Stimulated activated naive CD8-positive, alpha-beta T cell treated with anti-CD3 and anti-CD28 coated beads, Interleukin-15, Interleukin-2, amounts not matched to agents 100 ng/mL and 50 ng/mL, for 24 hours (primary cell): ENCODE data around the gene SLC10A1.
"Not testable (repeated sequence)": the region's sequence is repeated elsewhere in the genome, so short reads cannot be mapped to it uniquely, and the experiment has no call there.

ENCODE experiments used
- H3K27ac Mint-ChIP-seq: one replicate; pipeline ENCODE4 v1.8.0; 2021; ENCODE audit warnings: mild to moderate bottlenecking, mixed read lengths
- H3K27me3 Mint-ChIP-seq: one replicate; pipeline ENCODE4 v1.8.0; 2021; ENCODE audit warnings: mixed read lengths
- H3K36me3 Mint-ChIP-seq: one replicate; pipeline ENCODE4 v1.8.0; 2021; ENCODE audit warnings: low read depth, mixed read lengths
- H3K4me1 Mint-ChIP-seq: one replicate; pipeline ENCODE4 v1.8.0; 2021; ENCODE audit warnings: low read depth, mixed read lengths
- H3K4me3 Mint-ChIP-seq: one replicate; pipeline ENCODE4 v1.8.0; 2021; ENCODE audit warnings: mild to moderate bottlenecking, mixed read lengths
- H3K9me3 Mint-ChIP-seq: one replicate; pipeline ENCODE4 v1.8.0; 2021; ENCODE audit warnings: mixed read lengths

SLC10A1 gene

DNA sequence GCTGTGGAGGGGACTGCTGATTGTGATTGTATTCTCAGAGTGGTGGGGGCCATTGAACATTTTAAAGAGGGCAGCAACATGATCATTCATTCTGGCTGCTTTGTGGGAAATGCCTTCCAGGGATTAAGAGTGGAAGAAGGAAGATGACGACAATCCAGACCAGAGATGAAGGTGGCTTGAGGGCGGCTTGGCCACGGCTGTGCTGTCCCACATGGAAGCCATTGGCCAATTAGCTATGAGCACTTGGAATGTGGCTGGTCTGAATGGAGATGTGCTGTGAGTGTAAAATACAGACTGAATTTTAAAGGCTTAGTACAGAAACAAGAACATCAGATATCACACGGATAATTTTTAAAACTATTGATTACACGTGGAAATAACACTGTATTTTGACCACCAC lies 19.2 kb upstream of the SLC10A1 start:
- Mint-ChIP-seq H3K27ac (no peak overlapping the region), H3K4me1 (no peaks in the 10 kb centered on the region), H3K27me3 (peaks cover 3% of the 10 kb centered on the region), H3K9me3 (no peaks in the 10 kb centered on the region), H3K4me3 (no peak overlapping the region), H3K36me3 (no peaks in the 10 kb centered on the region)

- Mint-ChIP-seq H3K4me3 (no peak overlapping the region), H3K36me3 (no peaks in the 10 kb centered on the region), H3K27me3 (peaks cover 3% of the 10 kb centered on the region), H3K27ac (no peak overlapping the region), H3K4me1 (no peaks in the 10 kb centered on the region), H3K9me3 (no peaks in the 10 kb centered on the region)
Measured at GRCh38 chr14:69815556-69815955, 18.5 kb upstream of the SLC10A1 start.

DNA sequence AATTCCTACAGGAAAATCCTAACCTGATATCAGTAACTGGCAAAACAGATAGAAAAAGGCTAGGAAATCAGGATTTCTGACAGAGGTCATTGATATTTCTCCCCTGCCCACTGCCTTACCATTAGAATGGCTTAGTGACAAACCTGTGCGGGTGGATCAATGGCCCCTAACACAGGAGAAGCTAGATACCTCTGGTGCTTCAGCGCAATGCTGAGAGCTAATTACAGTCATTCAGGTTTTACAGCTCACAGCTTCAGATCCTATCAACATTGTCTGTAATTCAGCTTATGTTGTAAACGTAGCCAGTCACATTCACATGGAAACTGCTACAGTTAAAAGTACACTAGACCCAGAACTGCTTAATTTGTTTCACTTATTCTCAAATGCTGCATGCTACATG lies 17.4 kb upstream of the SLC10A1 start:
- H3K4me1 Mint-ChIP-seq, result no peaks in the 10 kb centered on the region
- H3K36me3 Mint-ChIP-seq, result no peaks in the 10 kb centered on the region
- H3K27me3 Mint-ChIP-seq, result peaks cover 3% of the 10 kb centered on the region
- H3K9me3 Mint-ChIP-seq, result no peaks in the 10 kb centered on the region
- no peak overlapping the region for H3K27ac Mint-ChIP-seq
- H3K4me3 Mint-ChIP-seq, result no peak overlapping the region

- not testable (repeated sequence) for H3K36me3 Mint-ChIP-seq
Measured at GRCh38 chr14:69813346-69813745, 16.3 kb upstream of the SLC10A1 start.

DNA sequence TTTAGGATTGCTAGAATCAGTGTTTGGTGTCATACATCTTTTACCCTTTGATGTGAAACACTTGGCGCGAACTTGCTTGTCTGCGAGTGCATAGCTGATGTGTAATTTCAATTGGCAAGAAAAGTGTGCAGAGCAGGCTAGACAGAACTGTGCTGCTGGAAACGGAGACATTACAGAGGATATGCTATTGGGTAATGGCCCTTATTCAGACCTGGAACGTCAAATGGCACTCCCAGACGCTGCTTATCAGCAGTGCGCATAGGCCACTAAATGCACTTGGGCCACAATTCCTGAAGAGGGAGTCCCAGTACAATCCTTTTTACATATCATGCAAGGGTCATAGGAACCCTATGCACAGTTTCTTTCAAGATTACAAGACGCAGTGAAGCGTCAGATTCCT lies 15.7 kb upstream of the SLC10A1 start:
- no peak overlapping the region for H3K4me3 Mint-ChIP-seq
- H3K4me1 Mint-ChIP-seq, result no peaks in the 10 kb centered on the region
- H3K36me3 Mint-ChIP-seq, result no peaks in the 10 kb centered on the region
- no peaks in the 10 kb centered on the region for H3K27me3 Mint-ChIP-seq
- H3K9me3 Mint-ChIP-seq, result no peaks in the 10 kb centered on the region
- H3K27ac Mint-ChIP-seq, result no peak overlapping the region

More at GRCh38 chr14:69813346-69813745, 16.3 kb upstream of the SLC10A1 start:
- H3K27me3 Mint-ChIP-seq, H3K4me3 Mint-ChIP-seq, H3K9me3 Mint-ChIP-seq, H3K4me1 Mint-ChIP-seq, H3K27ac Mint-ChIP-seq: not testable (repeated sequence)

GRCh38 chr14:69811868-69812252 lies 14.8 kb upstream of the SLC10A1 start:
- H3K27me3 Mint-ChIP-seq, result no peaks in the 10 kb centered on the region
- no peaks in the 10 kb centered on the region for H3K9me3 Mint-ChIP-seq
- no peaks in the 10 kb centered on the region for H3K36me3 Mint-ChIP-seq
- no peak overlapping the region for H3K27ac Mint-ChIP-seq
- no peak overlapping the region for H3K4me3 Mint-ChIP-seq
- H3K4me1 Mint-ChIP-seq, result no peaks in the 10 kb centered on the region

DNA sequence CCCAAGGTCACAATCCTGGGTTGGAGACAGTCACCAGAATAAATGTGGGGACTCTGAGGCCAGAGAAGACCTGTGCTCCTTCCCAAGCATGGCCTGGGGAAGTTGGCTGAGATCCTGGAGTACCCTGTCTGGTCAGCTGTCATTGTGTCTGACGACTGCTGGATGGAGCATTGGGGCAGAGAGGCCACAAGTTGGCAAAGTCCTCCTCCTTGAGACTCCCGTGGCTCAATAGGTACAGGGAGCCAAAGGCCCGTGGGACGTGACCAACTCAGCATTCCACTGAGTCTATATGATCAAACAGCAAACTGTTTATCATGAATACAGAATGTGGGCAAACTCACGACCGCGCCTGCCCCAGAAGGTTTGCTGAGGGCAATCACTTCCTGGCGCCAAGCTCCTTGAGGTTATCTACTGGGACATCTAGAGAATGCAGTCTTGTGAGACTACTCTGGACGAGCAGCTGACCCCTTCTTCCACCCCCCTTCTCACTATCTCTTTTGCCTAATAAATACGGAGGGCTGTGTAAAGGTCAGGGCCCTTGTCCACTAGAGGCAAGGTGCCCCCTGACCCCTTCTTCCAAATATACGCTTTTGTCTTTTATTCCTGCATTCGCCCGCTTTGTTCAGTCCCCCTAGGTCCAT lies 14.3 kb upstream of the SLC10A1 start:
- H3K27ac Mint-ChIP-seq, result no peak overlapping the region
- no peaks in the 10 kb centered on the region for H3K36me3 Mint-ChIP-seq
- H3K4me3 Mint-ChIP-seq, result no peak overlapping the region
- no peaks in the 10 kb centered on the region for H3K4me1 Mint-ChIP-seq
- H3K27me3 Mint-ChIP-seq, result no peaks in the 10 kb centered on the region
- H3K9me3 Mint-ChIP-seq, result no peaks in the 10 kb centered on the region

DNA sequence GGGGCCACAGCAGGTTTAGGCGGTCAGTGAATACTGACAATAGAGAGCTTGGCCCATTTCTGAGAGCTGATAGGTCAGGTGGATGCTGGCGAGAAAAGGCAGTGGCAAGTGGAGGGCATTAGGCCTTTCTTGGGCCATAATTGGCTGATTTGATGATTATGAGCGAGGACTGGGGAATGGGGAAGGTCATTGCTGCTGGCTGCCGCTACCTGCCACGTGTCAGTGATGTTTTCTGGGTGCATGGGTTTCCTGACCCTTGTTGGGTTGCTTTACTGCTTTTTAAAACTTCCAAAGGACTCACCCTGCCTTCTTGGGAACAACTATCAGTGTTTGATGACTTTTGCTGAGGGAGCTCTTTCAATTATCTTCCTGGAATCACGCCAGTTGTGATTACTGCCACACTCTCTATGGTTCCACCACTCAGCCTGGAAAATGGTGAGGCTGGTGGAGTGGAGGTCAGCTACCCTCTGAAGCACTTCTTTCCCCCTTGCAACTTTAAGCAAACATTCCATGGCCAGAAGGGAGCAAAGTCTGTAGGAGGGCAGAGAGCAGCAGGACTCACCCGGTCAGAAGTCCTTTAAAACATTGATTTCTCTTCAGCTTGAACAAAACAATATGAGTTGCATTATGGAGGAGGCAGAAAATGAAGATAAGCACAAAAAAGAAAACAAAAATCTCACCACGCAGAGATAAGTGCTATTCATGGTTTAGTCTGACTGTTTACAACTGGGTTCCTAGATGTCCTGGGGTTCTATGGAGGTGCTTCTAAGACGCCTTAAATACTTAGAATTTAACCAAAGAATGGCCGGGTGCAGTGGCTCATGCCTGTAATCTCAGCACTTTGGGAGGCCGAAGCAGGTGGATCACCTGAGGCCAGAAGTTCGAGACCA lies 12.1 kb upstream of the SLC10A1 start:
- no peaks in the 10 kb centered on the region for H3K36me3 Mint-ChIP-seq
- no peak overlapping the region for H3K27ac Mint-ChIP-seq
- H3K4me3 Mint-ChIP-seq, result no peak overlapping the region
- H3K27me3 Mint-ChIP-seq, result no peaks in the 10 kb centered on the region
- no peaks in the 10 kb centered on the region for H3K4me1 Mint-ChIP-seq
- no peaks in the 10 kb centered on the region for H3K9me3 Mint-ChIP-seq

- Mint-ChIP-seq H3K4me3 (no peak overlapping the region), H3K27ac (no peak overlapping the region), H3K27me3 (peaks cover 3% of the 10 kb centered on the region), H3K9me3 (no peaks in the 10 kb centered on the region), H3K36me3 (no peaks in the 10 kb centered on the region), H3K4me1 (no peaks in the 10 kb centered on the region)
Measured at GRCh38 chr14:69807192-69807591, 10.2 kb upstream of the SLC10A1 start.

- Mint-ChIP-seq H3K36me3 (no peaks in the 10 kb centered on the region), H3K4me3 (no peak overlapping the region), H3K4me1 (no peaks in the 10 kb centered on the region), H3K27ac (no peak overlapping the region), H3K27me3 (peaks cover 3% of the 10 kb centered on the region), H3K9me3 (no peaks in the 10 kb centered on the region)
Measured at GRCh38 chr14:69804902-69805301, 7.9 kb upstream of the SLC10A1 start.

DNA sequence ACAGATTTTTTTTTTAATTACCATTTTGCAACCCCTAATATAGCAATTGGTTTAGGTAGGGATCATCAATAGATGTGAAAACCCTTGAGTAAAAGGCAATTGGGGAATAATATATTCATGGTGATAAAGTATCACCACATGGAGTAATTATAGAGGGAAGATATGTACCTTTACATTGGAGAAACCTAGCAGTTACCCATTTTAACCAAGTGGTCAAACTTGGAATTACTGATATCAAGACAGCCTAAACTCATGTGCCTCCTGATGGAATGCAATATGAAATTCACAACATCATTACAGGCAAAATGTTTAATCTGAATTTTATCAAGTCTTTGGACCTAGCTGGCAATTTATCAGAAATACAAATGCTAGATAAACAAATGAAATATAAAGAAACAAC lies 6.7 kb upstream of the SLC10A1 start:
- Mint-ChIP-seq H3K9me3 (no peaks in the 10 kb centered on the region), H3K4me1 (no peaks in the 10 kb centered on the region), H3K27me3 (peaks cover 3% of the 10 kb centered on the region), H3K4me3 (no peak overlapping the region), H3K36me3 (no peaks in the 10 kb centered on the region), H3K27ac (no peak overlapping the region)

GRCh38 chr14:69798339-69798735 lies 1.3 kb upstream of the SLC10A1 start:
- H3K4me3 Mint-ChIP-seq, result no peak overlapping the region
- no peaks in the 10 kb centered on the region for H3K4me1 Mint-ChIP-seq
- no peaks in the 10 kb centered on the region for H3K36me3 Mint-ChIP-seq
- no peaks in the 10 kb centered on the region for H3K9me3 Mint-ChIP-seq
- no peak overlapping the region for H3K27ac Mint-ChIP-seq
- H3K27me3 Mint-ChIP-seq, result peaks cover 3% of the 10 kb centered on the region

DNA sequence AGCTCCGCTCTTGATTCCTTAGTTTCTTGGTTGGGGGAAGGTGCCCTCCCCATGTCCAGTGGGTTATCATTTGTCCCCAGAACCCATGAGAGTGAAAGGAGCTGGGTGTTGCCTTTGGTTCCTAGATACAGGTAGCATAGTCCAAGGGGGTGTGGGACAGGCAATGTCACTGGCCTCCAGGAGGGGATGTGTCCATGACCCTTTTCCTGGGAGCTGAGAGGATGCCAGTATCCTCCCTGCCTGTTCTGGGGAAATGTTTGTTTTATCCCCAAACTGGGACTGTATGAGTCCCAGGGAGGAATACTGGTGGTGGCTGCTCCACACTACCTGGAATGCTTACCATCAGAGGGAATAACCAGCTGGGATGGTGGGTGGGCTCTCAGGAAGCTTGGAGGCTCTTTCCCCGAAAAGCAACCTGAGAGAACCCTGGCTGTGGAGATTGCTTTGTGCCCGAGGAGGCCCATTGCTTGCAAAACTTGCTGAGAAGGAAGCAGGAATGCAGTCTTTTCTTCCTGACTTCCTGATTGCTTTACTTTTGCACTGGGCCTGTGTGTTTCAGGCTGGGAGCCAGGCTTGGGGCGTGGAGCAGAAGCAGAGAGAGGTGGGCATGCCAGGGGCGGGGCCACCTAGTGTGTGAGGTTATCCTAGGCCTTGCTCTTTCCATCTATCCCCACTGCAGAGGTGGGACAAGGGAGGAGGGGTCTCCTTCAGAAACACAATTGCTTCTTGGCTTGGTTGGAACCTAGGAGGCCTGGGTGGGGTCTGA lies 715 bp upstream of the SLC10A1 start:
- no peaks in the 10 kb centered on the region for H3K36me3 Mint-ChIP-seq
- H3K9me3 Mint-ChIP-seq, result no peaks in the 10 kb centered on the region
- H3K27ac Mint-ChIP-seq, result no peak overlapping the region
- H3K4me3 Mint-ChIP-seq, result no peak overlapping the region
- H3K27me3 Mint-ChIP-seq, result peaks cover 3% of the 10 kb centered on the region
- H3K4me1 Mint-ChIP-seq, result no peaks in the 10 kb centered on the region

- H3K27ac Mint-ChIP-seq, result no peak overlapping the region
- no peak overlapping the region for H3K4me3 Mint-ChIP-seq
- no peaks in the 10 kb centered on the region for H3K36me3 Mint-ChIP-seq
- H3K4me1 Mint-ChIP-seq, result no peaks in the 10 kb centered on the region
- H3K9me3 Mint-ChIP-seq, result no peaks in the 10 kb centered on the region
- H3K27me3 Mint-ChIP-seq, result no peaks in the 10 kb centered on the region
Measured at GRCh38 chr14:69795691-69796090, 1.4 kb downstream of the SLC10A1 start.

GRCh38 chr14:69794791-69795190 lies 2.2 kb downstream of the SLC10A1 start:
- no peaks in the 10 kb centered on the region for H3K27me3 Mint-ChIP-seq

More at GRCh38 chr14:69794791-69795190, 2.2 kb downstream of the SLC10A1 start:
- H3K4me3 Mint-ChIP-seq, result no peak overlapping the region
- H3K36me3 Mint-ChIP-seq, result no peaks in the 10 kb centered on the region
- H3K4me1 Mint-ChIP-seq, result no peaks in the 10 kb centered on the region
- H3K9me3 Mint-ChIP-seq, result no peaks in the 10 kb centered on the region
- no peak overlapping the region for H3K27ac Mint-ChIP-seq
